GM10248 (cell line): ENCODE measurements around the gene MYOZ2.

Source experiments
- CTCF ChIA-PET: fragments of 300-600 bp; sonication (Branson Sonifier 250); formaldehyde crosslinking; extraction: SDS; loops from one replicate; lab custom pipeline; 2021; ENCODE audit warnings: antibody characterized with exemption; lab: Yijun Ruan, JAX
- POLR2A ChIA-PET: fragments of 350-650 bp; sonication (Branson Sonifier 250); formaldehyde crosslinking; extraction: SDS; loops from one replicate; lab custom pipeline; 2020; ENCODE audit warnings: antibody characterized with exemption; lab: Yijun Ruan, JAX
- DNase-seq: peaks from one replicate; pipeline ENCODE4 v3.0.0; 2012; ENCODE audit errors: extremely low spot score
- CTCF ChIP-seq: IDR thresholded peaks from 2 replicates; pipeline ENCODE4 v1.5.1; 2012; ENCODE audit warnings: mild to moderate bottlenecking, low read depth; ENCODE audit errors: extremely low read depth, missing control alignments, control extremely low read depth

Gene MYOZ2

GRCh38 chr4:119209077-119209476 lies 73.4 kb downstream of the MYOZ2 start:
- CTCF ChIA-PET: interaction anchor here (1.5 kb wide), 2 partner anchors 18 to 37 kb away, joined by 3 to 4 read pairs; no protein-coding TSS in a partner anchor

DNA sequence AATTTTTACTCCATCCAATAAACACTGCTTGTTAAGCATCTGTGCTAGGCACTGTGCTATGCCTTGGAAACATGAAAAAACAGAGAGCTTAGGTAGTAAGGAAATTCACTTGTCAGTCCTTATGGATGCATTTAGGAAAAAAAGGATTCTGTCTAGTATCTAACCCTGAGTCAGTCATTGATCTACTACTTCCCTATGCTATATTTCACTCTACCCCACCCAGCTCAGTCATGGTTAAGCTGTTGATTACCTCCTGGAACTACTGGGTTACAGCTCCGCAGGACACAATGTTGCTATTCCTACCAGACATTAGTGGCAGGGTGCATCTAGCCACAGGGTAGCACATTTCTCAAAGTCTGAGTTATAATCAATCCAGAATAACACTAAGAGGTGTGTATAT lies 74.0 kb downstream of the MYOZ2 start:
- POLR2A ChIA-PET: no interaction called here
- DNase-seq: no peak
- TF ChIP-seq CTCF: no peak
- CTCF ChIA-PET: interaction anchor here (1.5 kb wide), 2 partner anchors 19 to 37 kb away, joined by 3 to 4 read pairs; no protein-coding TSS in a partner anchor

More at GRCh38 chr4:119209077-119209476, 73.4 kb downstream of the MYOZ2 start:
- POLR2A ChIA-PET: no interaction called here
- TF ChIP-seq CTCF: no peak
- peak; percentile 24 for DNase-seq

DNA sequence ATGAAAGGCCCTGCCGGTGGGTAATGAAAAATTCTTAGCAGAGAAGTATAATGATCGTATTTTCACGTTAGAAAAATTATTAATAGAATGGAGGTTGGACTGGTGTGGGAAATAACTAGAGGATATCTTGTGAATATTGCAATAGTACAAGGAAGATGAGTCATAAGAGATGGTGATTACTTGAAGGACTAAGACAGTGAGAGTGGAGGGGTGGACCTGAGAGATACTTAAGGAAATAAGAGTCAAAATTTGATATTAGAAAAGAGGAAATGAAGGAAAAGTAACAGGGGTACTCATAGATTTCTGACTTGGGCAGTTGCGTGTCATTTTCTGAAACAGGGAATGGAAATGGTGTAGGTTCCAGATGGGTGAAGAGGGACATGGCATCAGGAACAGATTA lies 75.1 kb downstream of the MYOZ2 start:
- no peak for DNase-seq
- POLR2A ChIA-PET: no interaction called here
- no peak for TF ChIP-seq CTCF
- CTCF ChIA-PET: no interaction called here

DNA sequence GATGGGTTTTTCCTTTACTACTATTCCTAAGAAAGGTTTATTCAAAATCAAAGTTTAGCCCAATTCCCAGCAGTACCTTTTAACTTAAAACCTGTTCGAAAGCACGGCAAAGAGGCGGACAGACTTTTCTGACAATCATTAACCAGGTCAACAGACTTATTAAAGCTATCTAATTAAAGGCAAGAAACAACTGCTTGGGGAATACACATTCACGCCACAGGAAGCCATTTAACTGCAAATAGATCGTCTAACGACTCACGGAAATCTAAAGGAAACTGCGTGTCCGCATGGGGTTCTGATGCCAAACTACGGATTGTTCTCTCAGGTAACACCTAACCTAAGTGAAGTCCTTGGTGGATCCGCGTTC lies 76.2 kb downstream of the MYOZ2 start:
- POLR2A ChIA-PET: no interaction called here
- CTCF ChIA-PET: interaction anchor here (4.2 kb wide), 1 partner anchor 25 kb away, joined by 20 read pairs; no protein-coding TSS in a partner anchor
- TF ChIP-seq CTCF: no peak
- no peak for DNase-seq

GRCh38 chr4:119212234-119212963 lies 76.8 kb downstream of the MYOZ2 start, which contains the start of gene USP53:
Gene USP53 (plus strand): TSS chr4:119212713. CDS start chr4:119239760, 27,047 bp downstream.
- no peak for TF ChIP-seq CTCF
- ChIA-PET POLR2A (interaction anchor here (1.3 kb wide), 1 partner anchor 26 kb away, joined by 3 read pairs; no protein-coding TSS in a partner anchor), CTCF (interaction anchor here (0.8 to 4.2 kb wide), 12 partner anchors 10 to 231 kb away, joined by 3 to 20 read pairs (median 4); a partner anchor contains a TSS)
- peak; percentile 96 for DNase-seq

- ChIA-PET CTCF (interaction anchor here (0.8 to 4.2 kb wide), 12 partner anchors 10 to 232 kb away, joined by 3 to 20 read pairs (median 4); a partner anchor contains a TSS), POLR2A (interaction anchor here (1.3 kb wide), 1 partner anchor 25 kb away, joined by 3 read pairs; no protein-coding TSS in a partner anchor)
- DNase-seq: peak; percentile 70
- TF ChIP-seq CTCF: peak; percentile 62
These were observed 77.5 kb downstream of the MYOZ2 start for GRCh38 chr4:119212964-119213606.
